ENCODE measurements around the gene BACE1.

Gene BACE1

GRCh38 chr11:117255966-117256365 is 60.1 kb downstream of the BACE1 start:
- H3K27ac ChIP-seq: no peak overlapping the region
- H3K36me3 ChIP-seq: peaks cover 15% of the 10 kb centered on the region
- no peaks in the 10 kb centered on the region for H3K9me3 ChIP-seq (ENCODE audit: severe bottlenecking)
- DNase-seq: no peak
- H3K27me3 ChIP-seq (ENCODE audit: insufficient read depth, low read depth, severe bottlenecking): no peaks in the 10 kb centered on the region
- no peak for TF ChIP-seq CTCF (IDR thresholded peaks at IDR 0.05; ENCODE audit: low read depth, low read length)
- no peak overlapping the region for H3K4me3 ChIP-seq (ENCODE audit: low read depth, low read length)

- H3K27ac ChIP-seq: no peak overlapping the region
- no peak for DNase-seq
- no peaks in the 10 kb centered on the region for H3K9me3 ChIP-seq (ENCODE audit: severe bottlenecking)
- peaks cover 46% of the 10 kb centered on the region for H3K36me3 ChIP-seq
- H3K27me3 ChIP-seq (ENCODE audit: insufficient read depth, low read depth, severe bottlenecking): no peaks in the 10 kb centered on the region
- H3K4me3 ChIP-seq (ENCODE audit: low read depth, low read length): no peak overlapping the region
- no peak for TF ChIP-seq CTCF (IDR thresholded peaks at IDR 0.05; ENCODE audit: low read depth, low read length)
Measured at GRCh38 chr11:117251506-117251905, 64.5 kb downstream of the BACE1 start.

- H3K36me3 ChIP-seq: peaks cover 65% of the 10 kb centered on the region
- H3K4me3 ChIP-seq (ENCODE audit: low read depth, low read length): no peak overlapping the region
- H3K27me3 ChIP-seq (ENCODE audit: insufficient read depth, low read depth, severe bottlenecking): no peaks in the 10 kb centered on the region
- DNase-seq: no peak
- H3K27ac ChIP-seq: no peak overlapping the region; the same call in 1 of the 2 replicates
- no peak for TF ChIP-seq CTCF (IDR thresholded peaks at IDR 0.05; ENCODE audit: low read depth, low read length)
- no peaks in the 10 kb centered on the region for H3K9me3 ChIP-seq (ENCODE audit: severe bottlenecking)
Measured at GRCh38 chr11:117249571-117249970, 66.5 kb downstream of the BACE1 start.

GRCh38 chr11:117248341-117248740 is 67.7 kb downstream of the BACE1 start:
- TF ChIP-seq CTCF (IDR thresholded peaks at IDR 0.05; ENCODE audit: low read depth, low read length): no peak
- no peak for DNase-seq
- Histone ChIP-seq H3K36me3 (peaks cover 65% of the 10 kb centered on the region), H3K27ac (no peak overlapping the region), H3K4me3 (ENCODE audit: low read depth, low read length) (no peak overlapping the region), H3K27me3 (ENCODE audit: insufficient read depth, low read depth, severe bottlenecking) (no peaks in the 10 kb centered on the region), H3K9me3 (ENCODE audit: severe bottlenecking) (no peaks in the 10 kb centered on the region)

- Histone ChIP-seq H3K9me3 (ENCODE audit: severe bottlenecking) (no peaks in the 10 kb centered on the region), H3K27me3 (ENCODE audit: insufficient read depth, low read depth, severe bottlenecking) (no peaks in the 10 kb centered on the region), H3K36me3 (peaks cover 44% of the 10 kb centered on the region), H3K4me3 (ENCODE audit: low read depth, low read length) (no peak overlapping the region), H3K27ac (peak overlapping the region; percentile 19; the same call in 1 of the 2 replicates)
- TF ChIP-seq CTCF (IDR thresholded peaks at IDR 0.05; ENCODE audit: low read depth, low read length): peak; percentile 53
- peak; percentile 25 for DNase-seq
Measured at GRCh38 chr11:117239295-117239694, 76.8 kb downstream of the BACE1 start.

GRCh38 chr11:117238221-117238620 is 77.8 kb downstream of the BACE1 start:
- Histone ChIP-seq H3K27me3 (ENCODE audit: insufficient read depth, low read depth, severe bottlenecking) (no peaks in the 10 kb centered on the region), H3K36me3 (peaks cover 42% of the 10 kb centered on the region), H3K4me3 (ENCODE audit: low read depth, low read length) (no peak overlapping the region), H3K9me3 (ENCODE audit: severe bottlenecking) (no peaks in the 10 kb centered on the region), H3K27ac (no peak overlapping the region)
- no peak for TF ChIP-seq CTCF (IDR thresholded peaks at IDR 0.05; ENCODE audit: low read depth, low read length)
- no peak for DNase-seq

Data from WERI-Rb-1 (cell line).